H1 (cell line): Measurements from ENCODE around the gene FFAR2. TPM values are rescaled to one million over a fixed set of nuclear protein-coding genes. Genes with fewer than 3 reads are reported as not detected.

ENCODE experiments used
- BRCA1 ChIP-seq: IDR thresholded peaks from 2 replicates; pipeline ENCODE4 v1.6.1; 2012; ENCODE audit warnings: low read depth, low read length, improper control_type of control experiment
- CBX5 ChIP-seq: fragments of 300-800, 300-1000 bp; sonication (generic); IDR thresholded peaks from 2 replicates; pipeline ENCODE4 v1.7.1; 2016; ENCODE audit warnings: antibody characterized with exemption, low read length, low read depth
- CHD2 ChIP-seq: IDR thresholded peaks from 2 replicates; pipeline ENCODE4 v1.6.1; 2012; ENCODE audit warnings: low read length, improper control_type of control experiment
- EP300 ChIP-seq, 2 experiments: IDR thresholded peaks; 1 replicate in 1 of 2; 2 replicates in 1 of 2; pipeline ENCODE4 v1.6.1; 2011 to 2012; ENCODE audit warnings: low read depth in 2 of 2, low read length in 2 of 2, mild to moderate bottlenecking in 2 of 2, borderline replicate concordance in 1 of 2, inconsistent platforms in 1 of 2, moderate library complexity in 1 of 2
- GTF2F1 ChIP-seq: IDR thresholded peaks from 2 replicates; pipeline ENCODE4 v1.6.1; 2012; ENCODE audit warnings: low read depth, low read length, improper control_type of control experiment, borderline replicate concordance
- NANOG ChIP-seq: IDR thresholded peaks from 2 replicates; pipeline ENCODE4 v1.6.1; 2011; ENCODE audit warnings: low read length, low read depth, mild to moderate bottlenecking, inconsistent platforms; ENCODE audit not compliant: insufficient read depth, poor library complexity, severe bottlenecking
- SIN3A ChIP-seq, 2 experiments: IDR thresholded peaks in 1 of 2; conservative IDR thresholded peaks in 1 of 2; 2 replicates each; pipeline ENCODE4 v1.6.1; 2011 to 2012; ENCODE audit warnings: low read length in 2 of 2, improper control_type of control experiment in 1 of 2, low read depth in 1 of 2, mild to moderate bottlenecking in 1 of 2
- SUZ12 ChIP-seq: fragments of 200-600 bp; sonication (generic); IDR thresholded peaks from 2 replicates; pipeline ENCODE4 v1.6.1; 2012; ENCODE audit warnings: mild to moderate bottlenecking, inconsistent platforms, low read length, moderate library complexity, mixed read lengths
- TAF7 ChIP-seq: optimal IDR thresholded peaks from 2 replicates; pipeline ENCODE3; 2011; ENCODE audit warnings: low read depth, mild to moderate bottlenecking, inconsistent platforms, low read length, moderate library complexity, borderline replicate concordance
- polyA plus RNA-seq, 7 experiments: library from polyadenylated mRNA; depleted of rRNA in 3 of 7; stranded (reverse) in 5 of 7; unstranded in 2 of 7; fragments of >200 nt in 5 of 7; fragments of 200-250 nt in 2 of 7; gene quantifications; 1 replicate in 5 of 7; 2 replicates in 1 of 7; 4 replicates in 1 of 7; pipeline versions ENCODE4 v1.2.1 to v1.2.3, GENCODE V29; 2011 to 2013; ENCODE audit warnings: missing spikeins in 2 of 7, mixed read lengths in 2 of 7
- total RNA-seq: library from RNA; stranded (reverse); fragmentation: NEBNext Ultra II Directional; extraction: Animal tissue kit (Norgen Biotek cat#: 25700); gene quantifications from 2 replicates; pipeline ENCODE4 v1.2.1, GENCODE V29; 2021
- TF ChIP-seq, protein P1 (sequence below): fragments of 300-600 bp; sonication (generic); IDR thresholded peaks from 2 replicates; pipeline ENCODE4 v1.7.1; 2012; ENCODE audit warnings: low read length, moderate library complexity, mild to moderate bottlenecking, inconsistent platforms; ENCODE audit not compliant: insufficient replicate concordance
- TF ChIP-seq, protein P2 (sequence below): IDR thresholded peaks from 2 replicates; pipeline ENCODE4 v1.6.1; 2012; ENCODE audit warnings: inconsistent platforms

The FFAR2 gene
- total and polyA plus RNA-seq, 2 of the 8 experiments (the other 6 are each of a cell fraction or from before 2014, with no cell fraction given), result not detected

DNA sequence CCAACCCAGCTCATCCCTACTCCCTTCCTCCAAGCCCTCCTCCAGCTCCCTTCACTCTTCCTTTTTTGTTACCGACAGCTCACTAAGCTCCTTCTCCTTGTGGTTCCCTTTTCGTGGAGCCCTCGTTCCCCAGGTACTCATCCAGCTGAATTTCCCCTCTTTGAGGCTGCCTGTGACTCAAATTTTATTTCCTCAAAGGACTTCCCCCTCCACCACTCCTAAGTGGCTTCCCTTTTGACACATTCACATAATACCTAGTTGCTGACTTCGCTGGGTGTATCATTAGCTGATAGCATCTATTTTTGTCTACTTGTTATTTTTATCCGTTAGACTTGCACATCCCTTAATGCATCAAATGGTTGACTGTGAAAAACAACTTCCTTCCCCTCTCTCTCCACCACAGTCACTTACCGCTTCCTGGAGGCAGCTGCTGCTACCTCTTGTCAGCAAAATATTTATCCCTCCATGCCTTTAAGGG, 14.5 kb downstream of the FFAR2 start (continued):
- TF ChIP-seq, protein P1, sequence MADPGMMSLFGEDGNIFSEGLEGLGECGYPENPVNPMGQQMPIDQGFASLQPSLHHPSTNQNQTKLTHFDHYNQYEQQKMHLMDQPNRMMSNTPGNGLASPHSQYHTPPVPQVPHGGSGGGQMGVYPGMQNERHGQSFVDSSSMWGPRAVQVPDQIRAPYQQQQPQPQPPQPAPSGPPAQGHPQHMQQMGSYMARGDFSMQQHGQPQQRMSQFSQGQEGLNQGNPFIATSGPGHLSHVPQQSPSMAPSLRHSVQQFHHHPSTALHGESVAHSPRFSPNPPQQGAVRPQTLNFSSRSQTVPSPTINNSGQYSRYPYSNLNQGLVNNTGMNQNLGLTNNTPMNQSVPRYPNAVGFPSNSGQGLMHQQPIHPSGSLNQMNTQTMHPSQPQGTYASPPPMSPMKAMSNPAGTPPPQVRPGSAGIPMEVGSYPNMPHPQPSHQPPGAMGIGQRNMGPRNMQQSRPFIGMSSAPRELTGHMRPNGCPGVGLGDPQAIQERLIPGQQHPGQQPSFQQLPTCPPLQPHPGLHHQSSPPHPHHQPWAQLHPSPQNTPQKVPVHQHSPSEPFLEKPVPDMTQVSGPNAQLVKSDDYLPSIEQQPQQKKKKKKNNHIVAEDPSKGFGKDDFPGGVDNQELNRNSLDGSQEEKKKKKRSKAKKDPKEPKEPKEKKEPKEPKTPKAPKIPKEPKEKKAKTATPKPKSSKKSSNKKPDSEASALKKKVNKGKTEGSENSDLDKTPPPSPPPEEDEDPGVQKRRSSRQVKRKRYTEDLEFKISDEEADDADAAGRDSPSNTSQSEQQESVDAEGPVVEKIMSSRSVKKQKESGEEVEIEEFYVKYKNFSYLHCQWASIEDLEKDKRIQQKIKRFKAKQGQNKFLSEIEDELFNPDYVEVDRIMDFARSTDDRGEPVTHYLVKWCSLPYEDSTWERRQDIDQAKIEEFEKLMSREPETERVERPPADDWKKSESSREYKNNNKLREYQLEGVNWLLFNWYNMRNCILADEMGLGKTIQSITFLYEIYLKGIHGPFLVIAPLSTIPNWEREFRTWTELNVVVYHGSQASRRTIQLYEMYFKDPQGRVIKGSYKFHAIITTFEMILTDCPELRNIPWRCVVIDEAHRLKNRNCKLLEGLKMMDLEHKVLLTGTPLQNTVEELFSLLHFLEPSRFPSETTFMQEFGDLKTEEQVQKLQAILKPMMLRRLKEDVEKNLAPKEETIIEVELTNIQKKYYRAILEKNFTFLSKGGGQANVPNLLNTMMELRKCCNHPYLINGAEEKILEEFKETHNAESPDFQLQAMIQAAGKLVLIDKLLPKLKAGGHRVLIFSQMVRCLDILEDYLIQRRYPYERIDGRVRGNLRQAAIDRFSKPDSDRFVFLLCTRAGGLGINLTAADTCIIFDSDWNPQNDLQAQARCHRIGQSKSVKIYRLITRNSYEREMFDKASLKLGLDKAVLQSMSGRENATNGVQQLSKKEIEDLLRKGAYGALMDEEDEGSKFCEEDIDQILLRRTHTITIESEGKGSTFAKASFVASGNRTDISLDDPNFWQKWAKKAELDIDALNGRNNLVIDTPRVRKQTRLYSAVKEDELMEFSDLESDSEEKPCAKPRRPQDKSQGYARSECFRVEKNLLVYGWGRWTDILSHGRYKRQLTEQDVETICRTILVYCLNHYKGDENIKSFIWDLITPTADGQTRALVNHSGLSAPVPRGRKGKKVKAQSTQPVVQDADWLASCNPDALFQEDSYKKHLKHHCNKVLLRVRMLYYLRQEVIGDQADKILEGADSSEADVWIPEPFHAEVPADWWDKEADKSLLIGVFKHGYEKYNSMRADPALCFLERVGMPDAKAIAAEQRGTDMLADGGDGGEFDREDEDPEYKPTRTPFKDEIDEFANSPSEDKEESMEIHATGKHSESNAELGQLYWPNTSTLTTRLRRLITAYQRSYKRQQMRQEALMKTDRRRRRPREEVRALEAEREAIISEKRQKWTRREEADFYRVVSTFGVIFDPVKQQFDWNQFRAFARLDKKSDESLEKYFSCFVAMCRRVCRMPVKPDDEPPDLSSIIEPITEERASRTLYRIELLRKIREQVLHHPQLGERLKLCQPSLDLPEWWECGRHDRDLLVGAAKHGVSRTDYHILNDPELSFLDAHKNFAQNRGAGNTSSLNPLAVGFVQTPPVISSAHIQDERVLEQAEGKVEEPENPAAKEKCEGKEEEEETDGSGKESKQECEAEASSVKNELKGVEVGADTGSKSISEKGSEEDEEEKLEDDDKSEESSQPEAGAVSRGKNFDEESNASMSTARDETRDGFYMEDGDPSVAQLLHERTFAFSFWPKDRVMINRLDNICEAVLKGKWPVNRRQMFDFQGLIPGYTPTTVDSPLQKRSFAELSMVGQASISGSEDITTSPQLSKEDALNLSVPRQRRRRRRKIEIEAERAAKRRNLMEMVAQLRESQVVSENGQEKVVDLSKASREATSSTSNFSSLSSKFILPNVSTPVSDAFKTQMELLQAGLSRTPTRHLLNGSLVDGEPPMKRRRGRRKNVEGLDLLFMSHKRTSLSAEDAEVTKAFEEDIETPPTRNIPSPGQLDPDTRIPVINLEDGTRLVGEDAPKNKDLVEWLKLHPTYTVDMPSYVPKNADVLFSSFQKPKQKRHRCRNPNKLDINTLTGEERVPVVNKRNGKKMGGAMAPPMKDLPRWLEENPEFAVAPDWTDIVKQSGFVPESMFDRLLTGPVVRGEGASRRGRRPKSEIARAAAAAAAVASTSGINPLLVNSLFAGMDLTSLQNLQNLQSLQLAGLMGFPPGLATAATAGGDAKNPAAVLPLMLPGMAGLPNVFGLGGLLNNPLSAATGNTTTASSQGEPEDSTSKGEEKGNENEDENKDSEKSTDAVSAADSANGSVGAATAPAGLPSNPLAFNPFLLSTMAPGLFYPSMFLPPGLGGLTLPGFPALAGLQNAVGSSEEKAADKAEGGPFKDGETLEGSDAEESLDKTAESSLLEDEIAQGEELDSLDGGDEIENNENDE, result no peak
- TF ChIP-seq BRCA1 (no peak), NANOG (no peak), CBX5 (no peak), SIN3A (conservative IDR thresholded peaks at IDR 0.05 in 1 of 2, IDR thresholded peaks at IDR 0.05 in 1 of 2; ENCODE audit: low read depth in 1 of 2, low read length in 2 of 2) (no peak), TAF7 (no peak), SUZ12 (no peak), CHD2 (no peak), GTF2F1 (no peak), EP300 (IDR thresholded peaks at IDR 0.05; ENCODE audit: borderline replicate concordance in 1 of 2, low read depth in 2 of 2, low read length in 2 of 2) (no peak)
- TF ChIP-seq, protein P2, sequence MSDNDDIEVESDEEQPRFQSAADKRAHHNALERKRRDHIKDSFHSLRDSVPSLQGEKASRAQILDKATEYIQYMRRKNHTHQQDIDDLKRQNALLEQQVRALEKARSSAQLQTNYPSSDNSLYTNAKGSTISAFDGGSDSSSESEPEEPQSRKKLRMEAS, result no peak
